Endothelial cell of umbilical vein (primary cell): ENCODE measurements around the gene MAST4.

ENCODE experiments used
- CTCF ChIP-seq, 2 donors: IDR thresholded peaks; 1 replicate in 1 of 2; 2 replicates in 1 of 2; pipeline ENCODE4 v1.5.1; 2011; ENCODE audit warnings: low read length in 2 of 2, mild to moderate bottlenecking in 2 of 2, moderate library complexity in 2 of 2, control low read depth in 1 of 2, inconsistent platforms in 1 of 2, low read depth in 1 of 2; ENCODE audit not compliant: insufficient read depth in 1 of 2; ENCODE audit errors: extremely low read depth in 1 of 2
- EZH2 ChIP-seq: IDR thresholded peaks from 2 replicates; pipeline ENCODE4 v1.6.1; 2012; ENCODE audit warnings: borderline replicate concordance, low read depth, mild to moderate bottlenecking, moderate library complexity, low read length, inconsistent platforms; ENCODE audit not compliant: severe bottlenecking
- MAX ChIP-seq: IDR thresholded peaks from 2 replicates; pipeline ENCODE4 v1.6.1; 2011; ENCODE audit not compliant: insufficient read depth, insufficient read length
- POLR2A ChIP-seq: IDR thresholded peaks from 2 replicates; pipeline ENCODE4 v1.6.1; 2012; ENCODE audit warnings: low read depth, mild to moderate bottlenecking, control low read depth, low read length

GRCh38 chr5:66963559-66963971 is 367.4 kb downstream of the MAST4 start:
- TF ChIP-seq POLR2A (no peak), CTCF (IDR thresholded peaks at IDR 0.05; ENCODE audit: extremely low read depth in 1 of 2, insufficient read depth in 1 of 2, low read depth in 1 of 2, low read length in 2 of 2) (no peak), EZH2 (no peak), MAX (no peak)
